Measurements from ENCODE around the gene MACC1. TPM values are rescaled to one million over a fixed set of nuclear protein-coding genes. Genes with fewer than 3 reads are reported as not detected.

MACC1 gene
- total RNA-seq, 1 donor from 2014 or later: 24.7 TPM

DNA sequence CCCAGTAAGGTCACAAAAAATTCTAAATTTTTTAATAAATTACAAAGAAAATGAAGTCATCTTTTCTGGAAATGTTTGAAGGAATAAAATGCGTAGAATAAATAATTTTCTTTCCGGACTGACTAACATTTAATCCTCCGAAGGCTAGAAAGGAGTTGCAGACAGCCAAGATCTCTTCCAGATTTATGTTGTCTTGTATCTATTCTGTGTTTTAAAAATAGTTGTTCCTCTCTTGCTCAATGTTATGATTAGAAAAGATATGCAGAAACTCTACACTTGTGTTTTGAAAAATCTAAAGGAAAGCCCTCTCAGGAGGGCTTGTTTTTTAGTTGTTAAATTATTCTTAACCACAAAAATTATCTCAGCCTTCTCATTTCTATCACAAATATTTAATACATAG lies 70.7 kb downstream of the MACC1 start:
- no peaks in the 10 kb centered on the region for H3K27me3 ChIP-seq (ENCODE audit: low read depth)
- H3K27ac ChIP-seq: no peak overlapping the region
- DNase-seq: no peak
- no peaks in the 10 kb centered on the region for H3K9me3 ChIP-seq
- ATAC-seq: no peak
- H3K36me3 ChIP-seq: no peaks in the 10 kb centered on the region
- intact Hi-C loops (cut with DNase I): no loop called here
- H3K4me1 ChIP-seq: peaks cover 5% of the 10 kb centered on the region
- TF ChIP-seq, protein P1, sequence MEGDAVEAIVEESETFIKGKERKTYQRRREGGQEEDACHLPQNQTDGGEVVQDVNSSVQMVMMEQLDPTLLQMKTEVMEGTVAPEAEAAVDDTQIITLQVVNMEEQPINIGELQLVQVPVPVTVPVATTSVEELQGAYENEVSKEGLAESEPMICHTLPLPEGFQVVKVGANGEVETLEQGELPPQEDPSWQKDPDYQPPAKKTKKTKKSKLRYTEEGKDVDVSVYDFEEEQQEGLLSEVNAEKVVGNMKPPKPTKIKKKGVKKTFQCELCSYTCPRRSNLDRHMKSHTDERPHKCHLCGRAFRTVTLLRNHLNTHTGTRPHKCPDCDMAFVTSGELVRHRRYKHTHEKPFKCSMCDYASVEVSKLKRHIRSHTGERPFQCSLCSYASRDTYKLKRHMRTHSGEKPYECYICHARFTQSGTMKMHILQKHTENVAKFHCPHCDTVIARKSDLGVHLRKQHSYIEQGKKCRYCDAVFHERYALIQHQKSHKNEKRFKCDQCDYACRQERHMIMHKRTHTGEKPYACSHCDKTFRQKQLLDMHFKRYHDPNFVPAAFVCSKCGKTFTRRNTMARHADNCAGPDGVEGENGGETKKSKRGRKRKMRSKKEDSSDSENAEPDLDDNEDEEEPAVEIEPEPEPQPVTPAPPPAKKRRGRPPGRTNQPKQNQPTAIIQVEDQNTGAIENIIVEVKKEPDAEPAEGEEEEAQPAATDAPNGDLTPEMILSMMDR (IDR thresholded peaks at IDR 0.05): no peak
- H3K4me3 ChIP-seq: no peak overlapping the region

DNA sequence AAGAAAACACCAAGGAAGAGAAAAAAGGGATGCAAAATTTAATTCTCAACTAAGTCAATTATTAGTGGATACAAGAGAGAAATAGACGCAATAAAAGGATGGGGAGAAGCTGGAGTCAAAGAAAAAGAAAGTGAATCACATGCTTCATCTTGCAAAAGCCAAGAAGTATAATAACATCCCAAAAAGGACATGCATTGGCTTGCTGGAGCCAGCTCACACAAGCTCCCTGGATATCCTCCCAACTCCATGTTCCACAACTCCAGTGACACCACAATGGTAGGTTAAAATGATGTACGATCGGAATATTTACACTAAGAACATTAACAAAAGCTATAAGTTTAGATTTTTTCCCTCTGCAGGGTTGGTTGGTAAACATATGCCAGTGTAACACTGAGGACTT lies 72.4 kb downstream of the MACC1 start:
- intact Hi-C loops (cut with DNase I): no loop called here
- no peak for DNase-seq

DNA sequence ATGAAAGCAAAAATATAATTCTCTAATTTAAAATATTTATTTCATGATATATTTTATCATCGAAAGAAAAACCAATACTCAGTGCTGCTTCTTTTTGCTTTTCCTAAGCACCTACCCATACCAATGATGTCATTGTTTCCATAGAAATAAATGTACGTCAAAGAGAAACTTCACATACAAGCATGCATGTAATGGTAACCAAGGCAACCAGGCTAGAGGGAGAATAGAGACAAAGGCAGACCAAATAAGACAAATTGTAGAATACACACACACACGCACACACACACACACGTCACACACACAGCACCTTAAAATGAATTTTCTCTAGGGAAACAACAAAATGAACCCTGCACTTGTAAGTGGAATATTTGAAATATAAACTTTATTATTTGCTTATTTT lies 75.5 kb downstream of the MACC1 start:
- H3K36me3 ChIP-seq: no peaks in the 10 kb centered on the region
- no peak overlapping the region for H3K4me3 ChIP-seq
- ATAC-seq (no peak), DNase-seq (no peak)
- no peak overlapping the region for H3K27ac ChIP-seq
- peaks cover 2% of the 10 kb centered on the region for H3K4me1 ChIP-seq
- intact Hi-C loops (cut with DNase I): no loop called here
- TF ChIP-seq, protein P1 (IDR thresholded peaks at IDR 0.05): no peak
- no peaks in the 10 kb centered on the region for H3K27me3 ChIP-seq (ENCODE audit: low read depth)
- H3K9me3 ChIP-seq: no peaks in the 10 kb centered on the region

More for the DNA sequence above, 72.4 kb downstream of the MACC1 start:
- H3K4me1 ChIP-seq: peaks cover 5% of the 10 kb centered on the region
- no peak overlapping the region for H3K4me3 ChIP-seq
- H3K27ac ChIP-seq: no peak overlapping the region
- H3K27me3 ChIP-seq (ENCODE audit: low read depth): no peaks in the 10 kb centered on the region
- no peaks in the 10 kb centered on the region for H3K9me3 ChIP-seq
- ATAC-seq: no peak
- TF ChIP-seq, protein P1 (IDR thresholded peaks at IDR 0.05): no peak
- no peaks in the 10 kb centered on the region for H3K36me3 ChIP-seq

DNA sequence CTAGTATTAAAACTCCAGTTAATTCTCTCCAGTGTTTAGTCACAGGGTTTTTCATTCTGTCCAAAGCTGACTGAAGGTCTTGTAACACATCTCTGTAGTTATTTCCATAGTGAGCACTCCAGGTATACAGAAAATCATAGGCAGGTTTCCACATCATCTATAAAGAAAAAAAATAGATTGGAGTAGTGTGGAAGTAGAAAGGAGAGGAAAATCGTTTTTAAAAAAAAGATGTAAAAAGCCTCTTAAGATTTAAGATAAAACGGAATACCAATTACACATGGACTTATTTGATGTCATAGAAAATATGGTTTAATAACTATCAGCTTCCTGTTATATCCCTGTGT lies 76.2 kb downstream of the MACC1 start:
- ATAC-seq: no peak
- no peak for DNase-seq
- TF ChIP-seq, protein P1 (IDR thresholded peaks at IDR 0.05): no peak
- Histone ChIP-seq H3K27me3 (ENCODE audit: low read depth) (no peaks in the 10 kb centered on the region), H3K4me3 (no peak overlapping the region), H3K4me1 (no peaks in the 10 kb centered on the region), H3K36me3 (no peaks in the 10 kb centered on the region), H3K9me3 (no peaks in the 10 kb centered on the region), H3K27ac (no peak overlapping the region)
- intact Hi-C loops (cut with DNase I): no loop called here

DNA sequence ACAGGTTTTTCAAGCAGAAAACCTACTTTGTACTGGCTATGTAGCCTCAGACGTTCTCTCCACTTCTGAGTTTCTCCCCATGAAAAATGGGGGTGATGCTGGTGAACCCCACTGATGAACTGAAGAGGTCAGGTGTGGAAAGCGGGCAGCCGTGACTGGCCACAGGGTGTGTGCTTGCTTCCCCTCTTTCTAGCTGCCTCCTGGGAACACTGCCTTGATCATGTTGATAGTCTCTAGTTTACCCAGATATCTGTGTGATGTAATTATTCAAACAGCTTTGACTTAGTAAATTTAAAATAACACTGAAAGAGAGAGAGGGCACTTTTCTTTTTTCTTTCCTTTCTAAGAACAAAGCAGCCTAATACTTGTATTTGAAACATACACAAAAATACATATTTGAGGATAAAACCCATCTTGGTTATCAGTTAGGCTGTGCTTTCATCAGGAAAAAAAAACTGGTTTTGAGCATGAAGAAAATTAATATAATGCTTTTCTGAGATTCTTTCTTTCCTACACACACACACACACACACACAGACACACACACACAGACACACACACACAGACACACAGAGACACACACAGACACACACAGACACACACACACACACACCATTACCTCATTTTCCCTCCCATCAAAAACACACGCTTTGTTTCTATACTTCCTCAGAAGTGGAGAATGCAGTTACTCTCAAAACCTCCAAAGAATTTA lies 76.7 kb downstream of the MACC1 start:
- H3K27ac ChIP-seq: no peak overlapping the region
- H3K4me3 ChIP-seq: no peak overlapping the region
- H3K36me3 ChIP-seq: no peaks in the 10 kb centered on the region
- H3K27me3 ChIP-seq (ENCODE audit: low read depth): no peaks in the 10 kb centered on the region
- DNase-seq (no peak), ATAC-seq (no peak)
- H3K4me1 ChIP-seq: no peaks in the 10 kb centered on the region
- intact Hi-C loops (cut with DNase I): no loop called here
- TF ChIP-seq, protein P1 (IDR thresholded peaks at IDR 0.05): no peak
- no peaks in the 10 kb centered on the region for H3K9me3 ChIP-seq

All from lower lobe of right lung (tissue), 2 donors.